ENCODE data around the gene APLP2.

GRCh38 chr11:130049328-130049771, 20.3 kb upstream of the APLP2 start:
- TF ChIP-seq EZH2 (IDR thresholded peaks at IDR 0.05; ENCODE audit: low read length, missing control alignments) (no peak), CTCF (conservative IDR thresholded peaks at IDR 0.05 in 1 of 2, IDR thresholded peaks at IDR 0.05 in 1 of 2; ENCODE audit: low read depth in 1 of 2, low read length in 2 of 2) (no peak)
